Measurements from ENCODE around the gene CDK15.

The CDK15 gene

GRCh38 chr2:201938781-201939180 is 132.4 kb downstream of the CDK15 start:
- no peak for DNase-seq (ENCODE audit: low read depth)

- no peak for DNase-seq (ENCODE audit: low read depth)
Measured at GRCh38 chr2:201939453-201939941, 133.2 kb downstream of the CDK15 start.

- no peak for DNase-seq (ENCODE audit: low read depth)
Measured at GRCh38 chr2:201942531-201942930, 136.2 kb downstream of the CDK15 start.
